Effector memory CD8-positive, alpha-beta T cell (primary cell): ENCODE results near the gene OXSR1.
A peak's percentile ranks its signal among the peaks of the same experiment; 100 is the strongest.
"Not testable (repeated sequence)": the region's sequence is repeated elsewhere in the genome, so short reads cannot be mapped to it uniquely, and the experiment has no call there.

Source experiments
- ATAC-seq: fragments of 150-1000 bp; cut with Tn5 transposase; replicated peaks from 2 replicates; pipeline ENCODE4 v1.10.0; 2021; ENCODE audit warnings: mild to moderate bottlenecking, moderate library complexity
- DNase-seq, 3 experiments: peaks; one replicate each; pipeline ENCODE4 v3.0.0; 2021
- H3K27ac Mint-ChIP-seq, 2 donors: one replicate each; pipeline ENCODE4 v1.8.0; 2022; ENCODE audit warnings: mild to moderate bottlenecking in 2 of 2, mixed read lengths in 2 of 2, moderate library complexity in 2 of 2
- H3K27me3 Mint-ChIP-seq, 2 donors: one replicate each; pipeline ENCODE4 v1.8.0; 2022; ENCODE audit warnings: mixed read lengths in 2 of 2
- H3K36me3 Mint-ChIP-seq: one replicate; pipeline ENCODE4 v1.8.0; 2022; ENCODE audit warnings: mild to moderate bottlenecking, moderate library complexity, mixed read lengths; ENCODE audit not compliant: insufficient read depth
- H3K4me1 Mint-ChIP-seq, 2 donors: one replicate each; pipeline ENCODE4 v1.8.0; 2022; ENCODE audit warnings: low read depth in 2 of 2, mixed read lengths in 2 of 2
- H3K4me3 Mint-ChIP-seq, 2 donors: one replicate each; pipeline ENCODE4 v1.8.0; 2022; ENCODE audit warnings: mild to moderate bottlenecking in 2 of 2, mixed read lengths in 2 of 2, moderate library complexity in 2 of 2
- H3K9me3 Mint-ChIP-seq, 2 donors: one replicate each; pipeline ENCODE4 v1.8.0; 2022; ENCODE audit warnings: mixed read lengths in 2 of 2

Gene OXSR1

GRCh38 chr3:38134517-38135143 lies 30.7 kb upstream of the OXSR1 start:
- ATAC-seq, H3K27me3 Mint-ChIP-seq, H3K9me3 Mint-ChIP-seq, DNase-seq: not testable (repeated sequence)
- peaks cover 41 to 57% of the 10 kb centered on the region in 2 donors for H3K4me1 Mint-ChIP-seq
- H3K4me3 Mint-ChIP-seq: peak overlapping the region; percentile 92 to 97
- H3K27ac Mint-ChIP-seq: peak overlapping the region in 1 of 2 donors; percentile 90
- H3K36me3 Mint-ChIP-seq: peaks cover 24% of the 10 kb centered on the region

GRCh38 chr3:38135621-38136277 lies 29.6 kb upstream of the OXSR1 start:
- ATAC-seq, H3K9me3 Mint-ChIP-seq, H3K27me3 Mint-ChIP-seq: not testable (repeated sequence)
- peak overlapping the region; percentile 90 to 93 for H3K27ac Mint-ChIP-seq
- peaks cover 47 to 57% of the 10 kb centered on the region in 2 donors for H3K4me1 Mint-ChIP-seq
- peak in 1 of 3 experiments; percentile 21 for DNase-seq
- peak overlapping the region; percentile 92 to 97 for H3K4me3 Mint-ChIP-seq
- H3K36me3 Mint-ChIP-seq: peaks cover 20% of the 10 kb centered on the region

GRCh38 chr3:38136393-38136776 lies 29.0 kb upstream of the OXSR1 start:
- peak overlapping the region; percentile 92 to 97 for H3K4me3 Mint-ChIP-seq
- H3K36me3 Mint-ChIP-seq: peaks cover 27% of the 10 kb centered on the region
- ATAC-seq (no peak), DNase-seq (no peak)
- H3K4me1 Mint-ChIP-seq: peaks cover 53 to 61% of the 10 kb centered on the region in 2 donors
- peak overlapping the region; percentile 90 to 93 for H3K27ac Mint-ChIP-seq
- H3K9me3 Mint-ChIP-seq: no peaks in the 10 kb centered on the region
- H3K27me3 Mint-ChIP-seq: no peaks in the 10 kb centered on the region

GRCh38 chr3:38136777-38137614 lies 28.3 kb upstream of the OXSR1 start, which contains the start of gene ACAA1:
Gene ACAA1, minus strand, starts transcription at chr3:38137127. Its CDS starts 92 bp downstream, at chr3:38137035.
- Mint-ChIP-seq H3K4me1 (peaks cover 56% of the 10 kb centered on the region in 2 donors), H3K27ac (peak within 1 kb of the TSS; percentile 90 to 93), H3K4me3 (peak within 1 kb of the TSS; percentile 92 to 97), H3K9me3 (no peaks in the 10 kb centered on the region), H3K27me3 (no peaks in the 10 kb centered on the region), H3K36me3 (peaks cover 33% of the 10 kb centered on the region)
- DNase-seq (peak; percentile 93 to 96 (median 94)), ATAC-seq (peak; percentile 84)

GRCh38 chr3:38137615-38138348 lies 27.6 kb upstream of the OXSR1 start:
- peaks cover 36% of the 10 kb centered on the region for H3K36me3 Mint-ChIP-seq
- peaks cover 50 to 57% of the 10 kb centered on the region in 2 donors for H3K4me1 Mint-ChIP-seq
- peak overlapping the region; percentile 90 to 93 for H3K27ac Mint-ChIP-seq
- H3K9me3 Mint-ChIP-seq: no peaks in the 10 kb centered on the region
- H3K27me3 Mint-ChIP-seq: no peaks in the 10 kb centered on the region
- ATAC-seq: no peak
- peak in 1 of 3 experiments; percentile 20 for DNase-seq
- peak overlapping the region; percentile 92 to 97 for H3K4me3 Mint-ChIP-seq

- no peaks in the 10 kb centered on the region for H3K27me3 Mint-ChIP-seq
- H3K4me3 Mint-ChIP-seq: peak within 1 kb of the TSS; percentile 92 to 97
- peak; percentile 80 to 86 (median 82) for DNase-seq
- peaks cover 46 to 54% of the 10 kb centered on the region in 2 donors for H3K4me1 Mint-ChIP-seq
- peaks cover 39% of the 10 kb centered on the region for H3K36me3 Mint-ChIP-seq
- peak; percentile 60 for ATAC-seq
- no peaks in the 10 kb centered on the region for H3K9me3 Mint-ChIP-seq
- peak within 1 kb of the TSS; percentile 90 to 93 for H3K27ac Mint-ChIP-seq
Measured at GRCh38 chr3:38138349-38139190, 26.8 kb upstream of the OXSR1 start, which contains the start of gene MYD88. Gene MYD88, plus strand, starts transcription at chr3:38138661. Its CDS starts 40 bp downstream, at chr3:38138701.

- Mint-ChIP-seq H3K4me1 (peaks cover 44 to 54% of the 10 kb centered on the region in 2 donors), H3K4me3 (peak overlapping the region; percentile 92 to 97), H3K36me3 (peaks cover 39% of the 10 kb centered on the region), H3K27ac (peak overlapping the region; percentile 90 to 93), H3K9me3 (no peaks in the 10 kb centered on the region), H3K27me3 (no peaks in the 10 kb centered on the region)
- DNase-seq (no peak), ATAC-seq (no peak)
Measured at GRCh38 chr3:38139191-38139590, 26.1 kb upstream of the OXSR1 start.

- no peak for DNase-seq
- Mint-ChIP-seq H3K27ac (peak overlapping the region; percentile 90 to 93), H3K36me3 (peaks cover 39% of the 10 kb centered on the region), H3K4me3 (peak overlapping the region; percentile 92 to 97), H3K4me1 (peaks cover 41 to 52% of the 10 kb centered on the region in 2 donors), H3K27me3 (no peaks in the 10 kb centered on the region), H3K9me3 (no peaks in the 10 kb centered on the region)
- no peak for ATAC-seq
Measured at GRCh38 chr3:38139652-38140051, 25.7 kb upstream of the OXSR1 start.

GRCh38 chr3:38140326-38141172 lies 24.8 kb upstream of the OXSR1 start:
- peaks cover 39% of the 10 kb centered on the region for H3K36me3 Mint-ChIP-seq
- peaks cover 34 to 47% of the 10 kb centered on the region in 2 donors for H3K4me1 Mint-ChIP-seq
- ATAC-seq (no peak), DNase-seq (no peak)
- H3K27ac Mint-ChIP-seq: peak overlapping the region; percentile 52 to 90
- no peaks in the 10 kb centered on the region for H3K9me3 Mint-ChIP-seq
- peak overlapping the region; percentile 92 to 97 for H3K4me3 Mint-ChIP-seq
- H3K27me3 Mint-ChIP-seq: no peaks in the 10 kb centered on the region

GRCh38 chr3:38141173-38141951 lies 24.0 kb upstream of the OXSR1 start:
- H3K36me3 Mint-ChIP-seq: peaks cover 31% of the 10 kb centered on the region
- peaks cover 26 to 39% of the 10 kb centered on the region in 2 donors for H3K4me1 Mint-ChIP-seq

GRCh38 chr3:38141952-38142273 lies 23.4 kb upstream of the OXSR1 start:
- peaks cover 29% of the 10 kb centered on the region for H3K36me3 Mint-ChIP-seq
- H3K27ac Mint-ChIP-seq: peak overlapping the region; percentile 53 to 73
- peaks cover 0 to 10% of the 10 kb centered on the region in 2 donors for H3K9me3 Mint-ChIP-seq
- no peaks in the 10 kb centered on the region for H3K27me3 Mint-ChIP-seq
- peaks cover 25 to 38% of the 10 kb centered on the region in 2 donors for H3K4me1 Mint-ChIP-seq
- no peak overlapping the region for H3K4me3 Mint-ChIP-seq
- DNase-seq (no peak), ATAC-seq (no peak)

More at GRCh38 chr3:38141173-38141951, 24.0 kb upstream of the OXSR1 start:
- H3K4me3 Mint-ChIP-seq: peak overlapping the region in 1 of 2 donors; percentile 92
- peaks cover 0 to 5% of the 10 kb centered on the region in 2 donors for H3K9me3 Mint-ChIP-seq
- DNase-seq (no peak), ATAC-seq (no peak)
- H3K27me3 Mint-ChIP-seq: no peaks in the 10 kb centered on the region
- peak overlapping the region; percentile 73 to 90 for H3K27ac Mint-ChIP-seq
